GM12873 (cell line): ENCODE results near the gene THSD1.

Source experiments
- CTCF ChIP-seq: IDR thresholded peaks from 2 replicates; pipeline ENCODE4 v1.5.1; 2012; ENCODE audit warnings: low read depth, mild to moderate bottlenecking, moderate library complexity, low read length, control low read depth; ENCODE audit not compliant: insufficient read depth; ENCODE audit errors: missing control alignments

The THSD1 gene

GRCh38 chr13:52344108-52344507 lies 61.9 kb downstream of the THSD1 start:
- no peak for TF ChIP-seq CTCF
